CD4-positive, alpha-beta T cell (primary cell): ENCODE results near the gene MTSS2. TPM values are rescaled to one million over a fixed set of nuclear protein-coding genes. Genes with fewer than 3 reads are reported as not detected.

Experiments
- ATAC-seq: fragments of 200-7000 bp; cut with Tn5 transposase; one replicate; pipeline ENCODE4 v1.10.0; 2022; ENCODE audit warnings: mild to moderate bottlenecking; ENCODE audit not compliant: poor library complexity
- CTCF ChIA-PET: fragments of 350-600 bp; sonication (Branson Sonifier 250); formaldehyde crosslinking; loops from one replicate; lab custom pipeline; 2021; ENCODE audit warnings: antibody characterized with exemption, inconsistent platforms; lab: Charles Lee
- POLR2A ChIA-PET: fragments of 350-600 bp; sonication (Branson Sonifier 250); formaldehyde crosslinking; loops from one replicate; lab custom pipeline; 2021; ENCODE audit warnings: antibody characterized with exemption, inconsistent platforms; lab: Charles Lee
- DNase-seq, 14 experiments: peaks; one replicate each; pipeline ENCODE4 v3.0.0-alpha.2; 2013 to 2020; ENCODE audit warnings: mixed read lengths in 2 of 14
- H3K27ac ChIP-seq, 2 donors: one replicate each; pipeline versions ENCODE4 v1.5.1 to v1.7.0; 2013; ENCODE audit warnings: low read length in 2 of 2, low read depth in 1 of 2, mild to moderate bottlenecking in 1 of 2
- H3K27me3 ChIP-seq, 2 experiments: 1 replicate in 1 of 2; 2 replicates in 1 of 2; pipeline versions ENCODE4 v1.6.1 to v1.7.0; 2013; ENCODE audit warnings: low read length in 2 of 2, control low read depth in 1 of 2, mild to moderate bottlenecking in 1 of 2, moderate library complexity in 1 of 2; ENCODE audit not compliant: insufficient read depth in 2 of 2, control insufficient read depth in 1 of 2
- H3K36me3 ChIP-seq: one replicate; pipeline ENCODE4 v1.6.1; 2013; ENCODE audit warnings: low read length, control low read depth; ENCODE audit not compliant: insufficient read depth
- H3K4me1 ChIP-seq: one replicate; pipeline ENCODE4 v1.6.1; 2013; ENCODE audit warnings: low read length, control low read depth; ENCODE audit not compliant: insufficient read depth
- H3K4me3 ChIP-seq: one replicate; pipeline ENCODE4 v1.5.1; 2013; ENCODE audit warnings: mild to moderate bottlenecking, low read length, moderate library complexity
- H3K9me3 ChIP-seq, 2 experiments: 1 replicate in 1 of 2; 2 replicates in 1 of 2; pipeline versions ENCODE4 v1.6.1 to v1.7.0; 2013; ENCODE audit warnings: low read length in 2 of 2, mild to moderate bottlenecking in 2 of 2, control low read depth in 1 of 2, moderate library complexity in 1 of 2; ENCODE audit not compliant: control insufficient read depth in 1 of 2, insufficient read depth in 1 of 2
- H3K27ac Mint-ChIP-seq: one replicate; pipeline ENCODE4 v1.8.0; 2020; ENCODE audit warnings: mixed read lengths
- H3K27me3 Mint-ChIP-seq: one replicate; pipeline ENCODE4 v1.8.0; 2021; ENCODE audit warnings: mixed read lengths
- H3K36me3 Mint-ChIP-seq: one replicate; pipeline ENCODE4 v1.8.0; 2021; ENCODE audit warnings: low read depth, mixed read lengths
- H3K4me1 Mint-ChIP-seq: one replicate; pipeline ENCODE4 v1.8.0; 2021; ENCODE audit warnings: low read depth, mixed read lengths
- H3K4me3 Mint-ChIP-seq: one replicate; pipeline ENCODE4 v1.8.0; 2020; ENCODE audit warnings: mild to moderate bottlenecking, mixed read lengths
- H3K9me3 Mint-ChIP-seq: one replicate; pipeline ENCODE4 v1.8.0; 2020; ENCODE audit warnings: mixed read lengths
- intact Hi-C, 2 experiments: fragments of 100-400 bp; cut with DNase I in 1 of 2; cut with micrococcal nuclease in 1 of 2; formaldehyde crosslinking; loops; one replicate each; pipeline versions ENCODE4 v1.15.1 to v1.9.0; 2023 to 2025; cut with DNase I, micrococcal nuclease
- total RNA-seq, 174 experiments: library from RNA in 2 of 174; stranded (reverse) in 2 of 174; gene quantifications; one replicate each; pipeline ENCODE4 v1.2.3 and lab custom pipeline; 2021 to 2026
- TF ChIP-seq, protein P1 (sequence below): fragments of 200-600 bp; IDR thresholded peaks from one replicate; pipeline ENCODE4 v1.8.0; 2022; ENCODE audit warnings: antibody characterized with exemption, mild to moderate bottlenecking

MTSS2 gene
- total RNA-seq, 2 experiments from 2014 or later, result 15.4 to 16.4 TPM

DNA sequence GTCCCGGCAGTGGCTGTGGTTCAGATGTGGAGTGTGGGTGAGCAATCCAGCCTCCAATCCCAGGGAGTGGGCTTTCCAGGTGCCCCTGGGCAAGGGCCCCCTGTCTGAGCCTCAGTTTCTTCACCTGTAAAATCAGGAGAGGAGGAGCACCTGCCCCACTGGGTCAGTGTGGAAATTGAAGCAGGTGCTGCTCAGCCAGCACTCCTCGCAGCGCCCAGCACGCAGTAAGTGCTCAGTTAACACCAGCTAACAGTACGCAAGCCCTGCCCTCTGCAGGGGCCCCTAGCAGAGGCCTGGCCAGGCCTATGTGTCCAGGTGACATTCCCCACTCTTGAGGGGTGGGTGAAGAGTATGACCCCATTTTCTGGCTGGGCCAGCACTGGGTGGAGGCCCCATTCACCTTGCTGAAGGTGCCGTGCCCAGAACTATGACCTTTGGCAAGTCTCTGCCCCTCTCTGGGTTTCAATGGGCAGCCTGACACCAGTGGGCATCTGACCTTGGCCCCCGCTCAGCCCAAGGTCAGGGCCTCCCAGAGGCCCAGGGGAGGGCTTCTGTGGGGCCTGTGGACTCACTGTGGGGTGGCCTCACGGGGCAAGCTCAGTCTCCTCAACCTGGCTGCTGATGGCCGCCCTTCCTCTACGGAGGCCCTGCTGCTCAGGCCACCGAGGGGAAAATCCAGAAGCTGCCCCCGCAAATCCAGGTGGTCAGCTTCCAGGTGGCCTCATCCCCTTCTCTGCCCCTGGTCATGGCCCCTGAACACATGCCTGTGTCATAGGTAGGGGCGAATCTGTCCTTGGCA, 2.5 kb downstream of the MTSS2 start:
- Mint-ChIP-seq H3K27ac (no peak overlapping the region), H3K4me1 (no peaks in the 10 kb centered on the region), H3K4me3 (no peak overlapping the region), H3K27me3 (peaks cover 10% of the 10 kb centered on the region), H3K36me3 (no peaks in the 10 kb centered on the region), H3K9me3 (no peaks in the 10 kb centered on the region)
- ChIA-PET CTCF (no interaction called here), POLR2A (interaction anchor here (1.0 kb wide), 1 partner anchor 302 kb away, joined by 3 read pairs; no protein-coding TSS in a partner anchor)
- H3K4me1 ChIP-seq, result peaks cover 10% of the 10 kb centered on the region
- DNase-seq (no peak), ATAC-seq (no peak)
- H3K4me3 ChIP-seq, result no peak overlapping the region
- H3K9me3 ChIP-seq, result peaks cover 0 to 5% of the 10 kb centered on the region in 2 experiments
- peaks cover 19 to 31% of the 10 kb centered on the region in 2 experiments for H3K27me3 ChIP-seq
- TF ChIP-seq, protein P1, sequence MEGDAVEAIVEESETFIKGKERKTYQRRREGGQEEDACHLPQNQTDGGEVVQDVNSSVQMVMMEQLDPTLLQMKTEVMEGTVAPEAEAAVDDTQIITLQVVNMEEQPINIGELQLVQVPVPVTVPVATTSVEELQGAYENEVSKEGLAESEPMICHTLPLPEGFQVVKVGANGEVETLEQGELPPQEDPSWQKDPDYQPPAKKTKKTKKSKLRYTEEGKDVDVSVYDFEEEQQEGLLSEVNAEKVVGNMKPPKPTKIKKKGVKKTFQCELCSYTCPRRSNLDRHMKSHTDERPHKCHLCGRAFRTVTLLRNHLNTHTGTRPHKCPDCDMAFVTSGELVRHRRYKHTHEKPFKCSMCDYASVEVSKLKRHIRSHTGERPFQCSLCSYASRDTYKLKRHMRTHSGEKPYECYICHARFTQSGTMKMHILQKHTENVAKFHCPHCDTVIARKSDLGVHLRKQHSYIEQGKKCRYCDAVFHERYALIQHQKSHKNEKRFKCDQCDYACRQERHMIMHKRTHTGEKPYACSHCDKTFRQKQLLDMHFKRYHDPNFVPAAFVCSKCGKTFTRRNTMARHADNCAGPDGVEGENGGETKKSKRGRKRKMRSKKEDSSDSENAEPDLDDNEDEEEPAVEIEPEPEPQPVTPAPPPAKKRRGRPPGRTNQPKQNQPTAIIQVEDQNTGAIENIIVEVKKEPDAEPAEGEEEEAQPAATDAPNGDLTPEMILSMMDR, result no peak
- no peak overlapping the region for H3K27ac ChIP-seq
- no peaks in the 10 kb centered on the region for H3K36me3 ChIP-seq
- intact Hi-C loops, result no loop called here

DNA sequence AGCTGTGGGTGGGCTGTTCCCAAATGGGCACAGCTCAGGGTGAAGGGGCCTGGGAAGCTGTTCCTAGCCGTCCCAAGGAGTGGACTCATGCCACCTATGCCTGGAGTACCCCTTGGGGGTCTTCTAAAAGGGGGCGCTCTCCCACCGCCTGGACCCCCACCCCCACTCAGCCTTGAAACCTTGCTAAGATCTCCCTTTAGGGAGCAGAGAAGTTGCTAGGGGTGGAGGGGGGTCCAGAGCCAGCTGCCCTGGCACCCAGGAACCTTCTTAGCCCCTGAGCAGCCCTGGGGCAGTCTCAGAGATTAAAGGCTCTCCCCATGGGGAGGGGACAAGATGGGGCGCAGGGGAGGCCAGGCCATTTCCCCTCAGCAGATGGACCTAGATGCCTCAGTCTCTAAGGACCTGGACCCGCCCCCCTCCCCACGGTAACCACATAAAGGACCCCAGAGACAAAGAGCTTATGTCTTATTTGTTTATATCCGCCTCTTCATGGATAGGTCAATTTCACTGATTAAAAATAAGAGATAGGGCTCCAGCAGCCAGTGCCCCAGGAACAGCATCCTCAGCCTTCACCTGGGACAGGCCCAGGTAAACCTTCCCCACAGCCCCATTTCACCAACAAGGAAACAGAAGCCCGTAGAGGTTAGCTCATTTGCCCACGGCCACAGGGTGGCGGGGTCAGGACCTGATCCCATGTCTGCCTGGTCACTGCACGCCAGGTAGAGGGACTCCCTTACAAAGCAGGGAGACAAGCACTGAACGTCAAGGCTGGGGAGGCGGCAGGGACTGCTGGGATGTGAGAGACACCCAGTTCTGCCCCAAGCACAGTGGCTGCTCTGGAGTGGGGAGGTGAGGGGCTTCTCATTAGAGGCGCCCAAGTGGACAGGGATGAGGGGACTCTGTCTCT, 3.4 kb downstream of the MTSS2 start:
- H3K36me3 Mint-ChIP-seq, result no peaks in the 10 kb centered on the region
- no peak overlapping the region for H3K4me3 ChIP-seq
- no peak overlapping the region for H3K27ac ChIP-seq
- ATAC-seq, result no peak
- peaks cover 10% of the 10 kb centered on the region for H3K4me1 ChIP-seq
- POLR2A ChIA-PET, result interaction anchor here (1.0 kb wide), 1 partner anchor 301 kb away, joined by 3 read pairs; no protein-coding TSS in a partner anchor
- H3K9me3 ChIP-seq, result peaks cover 0 to 9% of the 10 kb centered on the region in 2 experiments
- no peaks in the 10 kb centered on the region for H3K9me3 Mint-ChIP-seq
- H3K27me3 Mint-ChIP-seq, result peaks cover 10% of the 10 kb centered on the region
- CTCF ChIA-PET, result no interaction called here
- peaks cover 19 to 31% of the 10 kb centered on the region in 2 experiments for H3K27me3 ChIP-seq
- H3K4me3 Mint-ChIP-seq, result no peak overlapping the region
- no peak for DNase-seq
- no peak overlapping the region for H3K27ac Mint-ChIP-seq
- H3K4me1 Mint-ChIP-seq, result no peaks in the 10 kb centered on the region
- intact Hi-C loops, result no loop called here
- TF ChIP-seq, protein P1, result no peak
- no peaks in the 10 kb centered on the region for H3K36me3 ChIP-seq

DNA sequence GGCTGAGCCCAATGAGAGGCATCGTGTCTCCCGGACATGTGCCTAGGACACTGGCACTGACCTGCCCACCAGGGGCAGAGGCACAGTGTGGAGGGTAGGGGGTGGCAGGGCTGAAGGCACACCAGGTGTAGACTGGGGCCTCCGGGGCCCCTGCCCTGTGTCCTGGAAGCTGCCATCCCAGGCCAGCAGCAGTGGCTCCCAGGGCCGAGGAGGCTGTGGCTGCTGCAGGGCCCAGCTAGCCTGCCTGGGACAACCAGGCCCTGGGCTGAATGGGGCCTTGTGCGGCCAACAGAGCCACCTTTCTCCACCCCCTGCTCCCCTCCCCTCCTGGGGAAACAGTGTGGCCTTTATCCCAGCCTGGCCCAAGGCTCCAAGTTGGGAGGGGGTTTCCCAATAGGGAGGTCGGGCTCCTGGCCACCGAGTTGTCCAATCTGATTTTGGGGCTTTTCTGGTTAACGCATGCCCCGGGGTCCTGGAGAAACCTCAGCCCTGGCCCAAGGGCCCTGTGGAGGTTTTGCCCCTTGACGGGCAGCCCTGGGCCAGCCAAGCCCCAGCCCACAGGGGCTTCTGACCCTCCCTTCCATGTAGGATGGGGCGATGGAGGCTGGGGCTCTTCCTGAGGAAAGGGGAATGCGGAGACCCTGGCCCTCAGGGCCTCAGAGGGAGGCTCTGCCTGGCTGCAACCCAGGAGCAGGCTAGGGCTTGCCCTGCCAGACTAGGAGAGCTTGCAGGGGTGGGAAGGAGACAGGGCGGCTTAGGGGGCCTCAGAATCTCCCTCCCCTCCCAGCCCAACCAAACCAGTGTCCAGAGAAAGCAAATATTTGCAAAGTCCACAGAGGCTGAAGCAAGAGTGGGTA, 4.2 kb downstream of the MTSS2 start:
- H3K9me3 Mint-ChIP-seq, result no peaks in the 10 kb centered on the region
- intact Hi-C loops, result no loop called here
- H3K27me3 ChIP-seq, result peaks cover 19 to 31% of the 10 kb centered on the region in 2 experiments
- H3K36me3 ChIP-seq, result no peaks in the 10 kb centered on the region
- no peaks in the 10 kb centered on the region for H3K4me1 Mint-ChIP-seq
- peaks cover 10% of the 10 kb centered on the region for H3K4me1 ChIP-seq
- H3K36me3 Mint-ChIP-seq, result no peaks in the 10 kb centered on the region
- no peak overlapping the region for H3K27ac Mint-ChIP-seq
- CTCF ChIA-PET, result no interaction called here
- POLR2A ChIA-PET, result no interaction called here
- no peak overlapping the region for H3K27ac ChIP-seq
- no peak for ATAC-seq
- H3K9me3 ChIP-seq, result peaks cover 0 to 9% of the 10 kb centered on the region in 2 experiments
- no peak overlapping the region for H3K4me3 Mint-ChIP-seq
- peaks cover 7% of the 10 kb centered on the region for H3K27me3 Mint-ChIP-seq
- DNase-seq, result no peak
- H3K4me3 ChIP-seq, result no peak overlapping the region
- TF ChIP-seq, protein P1, result no peak
